ENCODE data around the gene ASRGL1. TPM values are rescaled to one million over a fixed set of nuclear protein-coding genes. Genes with fewer than 3 reads are reported as not detected.

Gene ASRGL1
- 1 to 10 TPM; 1.9 to 9.7 (median 3.4) TPM for total RNA-seq
- 2.9 TPM for total RNA-seq (2013)

GRCh38 chr11:62337303-62338181, at the start of gene ASRGL1:
Gene ASRGL1, plus strand, starts transcription at chr11:62337448. Its CDS starts 530 bp downstream, at chr11:62337978.
- Histone ChIP-seq H3K4me3 (ENCODE audit: low read length) (peak within 1 kb of the TSS; percentile 58), H3K9me3 (ENCODE audit: control insufficient read depth, insufficient read depth, low read length) (no peaks in the 10 kb centered on the region), H3K27ac (ENCODE audit: low read length) (no peak within 1 kb of the TSS), H3K4me1 (ENCODE audit: control insufficient read depth, insufficient read depth, low read length) (peaks cover 12% of the 10 kb centered on the region), H3K36me3 (ENCODE audit: control insufficient read depth, insufficient read depth, low read length) (no peaks in the 10 kb centered on the region), H3K27me3 (ENCODE audit: control insufficient read depth, insufficient read depth, low read length) (no peaks in the 10 kb centered on the region)
- DNase-seq (peak; percentile 63 to 86), ATAC-seq (peak; percentile 72 to 82 (median 82))
- TF ChIP-seq CTCF (IDR thresholded peaks at IDR 0.05) = no peak
- Mint-ChIP-seq H3K36me3 (no peaks in the 10 kb centered on the region), H3K27ac (peak within 1 kb of the TSS; percentile 53 to 83), H3K4me1 (peaks cover 21 to 22% of the 10 kb centered on the region in 2 donors), H3K4me3 (peak within 1 kb of the TSS; percentile 96), H3K9me3 (no peaks in the 10 kb centered on the region), H3K27me3 (ENCODE audit: low read depth in 2 of 2) (peaks cover 11 to 31% of the 10 kb centered on the region in 2 donors)
- intact Hi-C loops (cut with micrococcal nuclease) = no loop called here
- WGBS (ENCODE audit: insufficient coverage) = under 1% methylated on average over 97 of the region's 98 CpGs

GRCh38 chr11:62295504-62295903, 41.7 kb upstream of the ASRGL1 start:
- Mint-ChIP-seq H3K9me3 (no peaks in the 10 kb centered on the region), H3K27ac (no peak overlapping the region), H3K36me3 (no peaks in the 10 kb centered on the region), H3K4me3 (no peak overlapping the region), H3K4me1 (no peaks in the 10 kb centered on the region), H3K27me3 (ENCODE audit: low read depth in 2 of 2) (peaks cover 15 to 34% of the 10 kb centered on the region in 2 donors)
- Histone ChIP-seq H3K9me3 (ENCODE audit: control insufficient read depth, insufficient read depth, low read length) (no peaks in the 10 kb centered on the region), H3K27me3 (ENCODE audit: control insufficient read depth, insufficient read depth, low read length) (peaks cover 5% of the 10 kb centered on the region), H3K4me1 (ENCODE audit: control insufficient read depth, insufficient read depth, low read length) (no peaks in the 10 kb centered on the region), H3K27ac (ENCODE audit: low read length) (no peak overlapping the region), H3K4me3 (ENCODE audit: low read length) (no peak overlapping the region), H3K36me3 (ENCODE audit: control insufficient read depth, insufficient read depth, low read length) (no peaks in the 10 kb centered on the region)
- no peak for DNase-seq
- ATAC-seq = no peak
- 58% methylated on average over 2 of the region's 2 CpGs for WGBS (ENCODE audit: insufficient coverage)
- no peak for TF ChIP-seq CTCF (IDR thresholded peaks at IDR 0.05)
- intact Hi-C loops (cut with micrococcal nuclease) = no loop called here

GRCh38 chr11:62298975-62299374, 38.3 kb upstream of the ASRGL1 start, which contains the start of gene SCGB1D4:
Gene SCGB1D4, minus strand, starts transcription at chr11:62299075. Its CDS starts 65 bp downstream, at chr11:62299010.
- DNase-seq = no peak
- Histone ChIP-seq H3K4me3 (ENCODE audit: low read length) (no peak within 1 kb of the TSS), H3K9me3 (ENCODE audit: control insufficient read depth, insufficient read depth, low read length) (no peaks in the 10 kb centered on the region), H3K4me1 (ENCODE audit: control insufficient read depth, insufficient read depth, low read length) (no peaks in the 10 kb centered on the region), H3K27me3 (ENCODE audit: control insufficient read depth, insufficient read depth, low read length) (peaks cover 5% of the 10 kb centered on the region), H3K36me3 (ENCODE audit: control insufficient read depth, insufficient read depth, low read length) (no peaks in the 10 kb centered on the region), H3K27ac (ENCODE audit: low read length) (no peak within 1 kb of the TSS)
- intact Hi-C loops (cut with micrococcal nuclease) = no loop called here
- no peaks in the 10 kb centered on the region for H3K36me3 Mint-ChIP-seq
- no peaks in the 10 kb centered on the region for H3K4me1 Mint-ChIP-seq
- no peaks in the 10 kb centered on the region for H3K9me3 Mint-ChIP-seq
- no peak within 1 kb of the TSS for H3K4me3 Mint-ChIP-seq
- WGBS (ENCODE audit: insufficient coverage) = 76% methylated on average over 7 of the region's 7 CpGs
- no peak for ATAC-seq
- H3K27ac Mint-ChIP-seq = no peak within 1 kb of the TSS
- no peak for TF ChIP-seq CTCF (IDR thresholded peaks at IDR 0.05)
- H3K27me3 Mint-ChIP-seq (ENCODE audit: low read depth in 2 of 2) = peaks cover 21 to 33% of the 10 kb centered on the region in 2 donors
